ENCODE measurements around the gene ASMT.
"Not testable (repeated sequence)": the region's sequence is repeated elsewhere in the genome, so short reads cannot be mapped to it uniquely, and the experiment has no call there.

ASMT gene

GRCh38 chrX:1681439-1681838 is 66.6 kb downstream of the ASMT start:
- TF ChIP-seq CTCF (IDR thresholded peaks at IDR 0.05; ENCODE audit: extremely low read depth, missing control alignments), result no peak

GRCh38 chrX:1681856-1682255 is 67.0 kb downstream of the ASMT start:
- DNase-seq (ENCODE audit: low spot score), result not testable (repeated sequence)

More at GRCh38 chrX:1681439-1681838, 66.6 kb downstream of the ASMT start:
- DNase-seq (ENCODE audit: low spot score), result no peak

GRCh38 chrX:1682501-1682900 is 67.6 kb downstream of the ASMT start:
- not testable (repeated sequence) for DNase-seq (ENCODE audit: low spot score)

DNA sequence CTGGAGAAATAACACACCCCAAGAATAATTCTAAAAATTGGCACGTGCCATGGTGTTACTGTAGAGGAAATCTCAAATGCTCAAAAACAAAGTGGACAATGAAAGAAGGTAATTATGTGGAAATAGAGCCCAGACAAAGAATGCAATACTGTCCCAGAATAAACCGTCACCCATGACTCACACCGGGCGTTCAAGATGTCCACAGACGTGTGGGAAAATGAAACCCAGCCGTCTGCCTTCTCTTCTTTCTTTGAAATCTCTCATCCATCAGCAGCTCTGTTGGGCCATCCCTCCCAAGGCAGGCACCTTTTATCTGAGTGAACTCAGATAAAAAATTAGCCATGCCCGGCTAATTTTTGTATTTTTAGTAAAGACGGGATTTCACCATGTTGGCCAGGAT is 70.0 kb downstream of the ASMT start:
- not testable (repeated sequence) for DNase-seq (ENCODE audit: low spot score)

- not testable (repeated sequence) for DNase-seq (ENCODE audit: low spot score)
These were observed 70.6 kb downstream of the ASMT start for GRCh38 chrX:1685444-1685880.

- DNase-seq (ENCODE audit: low spot score), result no peak
- TF ChIP-seq CTCF (IDR thresholded peaks at IDR 0.05; ENCODE audit: extremely low read depth, missing control alignments), result no peak
These were observed 71.8 kb downstream of the ASMT start for GRCh38 chrX:1686642-1687041.
